Liver (tissue), 9 donors: ENCODE data around the gene RRP12. TPM values are rescaled to one million over a fixed set of nuclear protein-coding genes. Genes with fewer than 3 reads are reported as not detected.

Source experiments
- DNase-seq: peaks from one replicate; pipeline ENCODE4 v3.0.0-alpha.2; 2017; ENCODE audit warnings: low spot score
- H3K27ac ChIP-seq, 2 donors: one replicate each; pipeline ENCODE4 v1.7.0; 2013; ENCODE audit warnings: inconsistent platforms in 2 of 2, low read length in 2 of 2, control low read depth in 1 of 2, low read depth in 1 of 2, mild to moderate bottlenecking in 1 of 2
- H3K27me3 ChIP-seq, 4 donors: one replicate each; pipeline versions ENCODE4 v1.6.1 to v1.7.0; 2013; ENCODE audit warnings: low read length in 3 of 4, inconsistent platforms in 1 of 4, mild to moderate bottlenecking in 1 of 4, moderate library complexity in 1 of 4; ENCODE audit not compliant: control insufficient read depth in 4 of 4, insufficient read depth in 4 of 4
- H3K36me3 ChIP-seq, 4 donors: one replicate each; pipeline versions ENCODE4 v1.6.1 to v1.7.0; 2013; ENCODE audit warnings: low read length in 3 of 4, mild to moderate bottlenecking in 3 of 4, low read depth in 1 of 4, moderate library complexity in 1 of 4; ENCODE audit not compliant: control insufficient read depth in 4 of 4, insufficient read depth in 3 of 4
- H3K4me1 ChIP-seq, 4 donors: one replicate each; pipeline versions ENCODE4 v1.6.1 to v1.7.0; 2013; ENCODE audit warnings: low read length in 3 of 4, mild to moderate bottlenecking in 3 of 4, moderate library complexity in 1 of 4; ENCODE audit not compliant: control insufficient read depth in 4 of 4, insufficient read depth in 4 of 4
- H3K4me3 ChIP-seq, 3 donors: one replicate each; pipeline versions ENCODE4 v1.6.1 to v1.7.0; 2013; ENCODE audit warnings: low read length in 3 of 3, control low read depth in 1 of 3, low read depth in 1 of 3, mild to moderate bottlenecking in 1 of 3
- H3K9ac ChIP-seq, 2 donors: one replicate each; pipeline ENCODE4 v1.7.0; 2013; ENCODE audit warnings: low read length in 2 of 2, mild to moderate bottlenecking in 2 of 2, moderate library complexity in 2 of 2, control low read depth in 1 of 2, low read depth in 1 of 2
- H3K9me3 ChIP-seq, 4 donors: one replicate each; pipeline versions ENCODE4 v1.6.1 to v1.7.0; 2013; ENCODE audit warnings: low read length in 3 of 4; ENCODE audit not compliant: control insufficient read depth in 4 of 4
- FOXA1 ChIP-seq: IDR thresholded peaks from 2 replicates; pipeline ENCODE4 v1.6.1; 2016; ENCODE audit warnings: antibody characterized with exemption
- FOXA2 ChIP-seq: IDR thresholded peaks from 2 replicates; pipeline ENCODE4 v1.6.1; 2016; ENCODE audit warnings: antibody characterized with exemption
- GABPA ChIP-seq, 2 donors: IDR thresholded peaks in 1 of 2; conservative IDR thresholded peaks in 1 of 2; 2 replicates each; pipeline ENCODE4 v1.6.1; 2016; ENCODE audit warnings: antibody characterized with exemption in 2 of 2, mild to moderate bottlenecking in 1 of 2, moderate library complexity in 1 of 2
- HNF4A ChIP-seq, 2 donors: conservative IDR thresholded peaks; 2 replicates each; pipeline ENCODE4 v1.6.1; 2016; ENCODE audit warnings: antibody characterized with exemption in 2 of 2, mild to moderate bottlenecking in 2 of 2
- JUND ChIP-seq, 2 donors: IDR thresholded peaks; 2 replicates each; pipeline ENCODE4 v1.6.1; 2016; ENCODE audit warnings: antibody characterized with exemption in 2 of 2
- NR2F2 ChIP-seq: IDR thresholded peaks from 2 replicates; pipeline ENCODE4 v1.6.1; 2016; ENCODE audit warnings: antibody characterized with exemption
- RAD21 ChIP-seq, 2 donors: IDR thresholded peaks; 2 replicates each; pipeline ENCODE4 v1.6.1; 2016; ENCODE audit warnings: antibody characterized with exemption in 2 of 2, mild to moderate bottlenecking in 2 of 2
- RXRA ChIP-seq, 2 donors: IDR thresholded peaks; 2 replicates each; pipeline ENCODE4 v1.6.1; 2017 to 2018; ENCODE audit warnings: antibody characterized with exemption in 2 of 2, mild to moderate bottlenecking in 1 of 2
- SP1 ChIP-seq: IDR thresholded peaks from 2 replicates; pipeline ENCODE4 v1.6.1; 2018; ENCODE audit warnings: antibody characterized with exemption, mild to moderate bottlenecking
- TAF1 ChIP-seq: conservative IDR thresholded peaks from 2 replicates; pipeline ENCODE4 v1.6.1; 2016; ENCODE audit warnings: antibody characterized with exemption, mild to moderate bottlenecking
- YY1 ChIP-seq: IDR thresholded peaks from 2 replicates; pipeline ENCODE4 v1.6.1; 2016; ENCODE audit warnings: antibody characterized with exemption, mild to moderate bottlenecking
- WGBS: extraction: QIAGEN DNeasy Blood & Tissue Kit; methylation state at CpG from one replicate; pipeline ENCODE4 v1.1.7; 2013; 5-methylcytosine and 5-hydroxymethylcytosine counted together
- polyA plus RNA-seq, 2 donors: library from polyadenylated mRNA; stranded (reverse) in 1 of 2; unstranded in 1 of 2; fragments of 200-250 nt in 1 of 2; fragments of >200 nt in 1 of 2; fragmentation: Nextera tagmentation in 1 of 2; extraction: Ambion mirVana in 1 of 2; gene quantifications; one replicate each; pipeline versions ENCODE4 v1.2.1 to v1.2.3, GENCODE V29; 2013 to 2015
- total RNA-seq, 2 donors: library from RNA; depleted of rRNA; stranded (reverse); fragments of >200 nt; gene quantifications; one replicate each; pipeline ENCODE4 v1.2.3, GENCODE V29; 2014
- TF ChIP-seq, protein P1 (sequence below): IDR thresholded peaks from 2 replicates; pipeline ENCODE4 v1.6.1; 2016; ENCODE audit warnings: antibody characterized with exemption, mild to moderate bottlenecking
- TF ChIP-seq, protein P2 (sequence below): fragments of 150-350 bp; IDR thresholded peaks from 2 replicates; pipeline ENCODE4 v1.5.1; 2017; ENCODE audit warnings: improper control_type of control experiment, low read depth, low read length; ENCODE audit not compliant: missing input control
- donor health status: healthy.
- donor health status: healthy.
- donor health status: healthy.
- donor health status: healthy.
- donor health status: healthy.

The RRP12 gene
- total and polyA plus RNA-seq, 4 donors: 5.7 to 9.6 (median 6.9) TPM

DNA sequence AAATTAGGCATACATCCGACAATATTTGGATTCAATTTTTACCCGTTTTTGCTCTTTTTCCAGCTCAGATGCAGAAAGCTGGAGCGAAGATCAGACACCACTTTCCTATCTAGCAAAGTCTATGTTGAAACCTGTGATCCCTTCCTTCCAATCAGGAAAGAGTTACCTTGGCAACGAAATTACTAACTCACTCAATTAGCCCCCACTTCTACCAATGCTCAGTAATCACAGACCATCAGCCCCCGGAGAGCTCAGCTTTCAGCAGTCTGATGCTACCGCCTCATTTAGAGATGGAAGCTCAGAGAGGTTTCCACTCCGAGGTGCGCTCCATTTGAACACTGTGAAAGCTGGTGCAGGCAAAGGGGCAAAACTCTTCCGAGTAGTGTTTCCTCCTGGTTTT, 75.4 kb downstream of the RRP12 start:
- no peak for DNase-seq
- Histone ChIP-seq H3K36me3 (no peaks in the 10 kb centered on the region), H3K4me1 (peaks cover 15 to 64% (median 44%) of the 10 kb centered on the region in 4 donors), H3K27me3 (no peaks in the 10 kb centered on the region), H3K4me3 (no peak overlapping the region), H3K9ac (no peak overlapping the region), H3K9me3 (no peaks in the 10 kb centered on the region), H3K27ac (peak overlapping the region in 1 of 2 donors; percentile 38)
- 80% methylated on average over 9 of the region's 9 CpGs for WGBS
- no peak for TF ChIP-seq GABPA (IDR thresholded peaks at IDR 0.05 in 1 of 2, conservative IDR thresholded peaks at IDR 0.05 in 1 of 2)
- TF ChIP-seq TAF1: no peak

DNA sequence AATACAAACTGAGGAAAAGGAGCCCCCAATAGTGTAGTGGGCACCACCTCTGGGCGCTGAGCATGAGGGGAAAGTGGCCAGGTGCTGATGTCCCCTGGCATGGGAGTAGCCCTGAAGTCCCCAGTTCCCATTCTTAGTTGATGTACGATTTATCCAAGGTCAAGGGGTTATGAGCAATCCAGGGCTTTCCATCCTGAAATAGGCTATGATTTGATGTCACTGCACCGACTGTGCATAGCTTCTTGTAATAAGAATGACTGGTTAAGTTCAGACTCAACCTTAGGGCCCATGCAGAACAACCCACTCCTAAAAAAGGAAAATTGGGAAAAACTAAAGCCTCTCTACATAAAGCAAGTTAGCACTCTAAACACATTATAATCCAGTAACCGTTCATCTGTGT, 77.6 kb downstream of the RRP12 start:
- WGBS: 59% methylated on average over 4 of the region's 4 CpGs
- no peak for DNase-seq
- Histone ChIP-seq H3K9ac (no peak overlapping the region), H3K27me3 (no peaks in the 10 kb centered on the region), H3K36me3 (no peaks in the 10 kb centered on the region), H3K4me1 (peaks cover 7 to 54% (median 33%) of the 10 kb centered on the region in 4 donors), H3K9me3 (no peaks in the 10 kb centered on the region), H3K4me3 (no peak overlapping the region), H3K27ac (peak overlapping the region; percentile 23 to 32)
- TF ChIP-seq FOXA2 (no peak), JUND (IDR thresholded peaks at IDR 0.05) (no peak), YY1 (no peak), HNF4A (conservative IDR thresholded peaks at IDR 0.05) (no peak), RAD21 (IDR thresholded peaks at IDR 0.05) (no peak), GABPA (IDR thresholded peaks at IDR 0.05 in 1 of 2, conservative IDR thresholded peaks at IDR 0.05 in 1 of 2) (no peak), SP1 (no peak), NR2F2 (no peak), RXRA (IDR thresholded peaks at IDR 0.05) (no peak)
- TF ChIP-seq, protein P1, sequence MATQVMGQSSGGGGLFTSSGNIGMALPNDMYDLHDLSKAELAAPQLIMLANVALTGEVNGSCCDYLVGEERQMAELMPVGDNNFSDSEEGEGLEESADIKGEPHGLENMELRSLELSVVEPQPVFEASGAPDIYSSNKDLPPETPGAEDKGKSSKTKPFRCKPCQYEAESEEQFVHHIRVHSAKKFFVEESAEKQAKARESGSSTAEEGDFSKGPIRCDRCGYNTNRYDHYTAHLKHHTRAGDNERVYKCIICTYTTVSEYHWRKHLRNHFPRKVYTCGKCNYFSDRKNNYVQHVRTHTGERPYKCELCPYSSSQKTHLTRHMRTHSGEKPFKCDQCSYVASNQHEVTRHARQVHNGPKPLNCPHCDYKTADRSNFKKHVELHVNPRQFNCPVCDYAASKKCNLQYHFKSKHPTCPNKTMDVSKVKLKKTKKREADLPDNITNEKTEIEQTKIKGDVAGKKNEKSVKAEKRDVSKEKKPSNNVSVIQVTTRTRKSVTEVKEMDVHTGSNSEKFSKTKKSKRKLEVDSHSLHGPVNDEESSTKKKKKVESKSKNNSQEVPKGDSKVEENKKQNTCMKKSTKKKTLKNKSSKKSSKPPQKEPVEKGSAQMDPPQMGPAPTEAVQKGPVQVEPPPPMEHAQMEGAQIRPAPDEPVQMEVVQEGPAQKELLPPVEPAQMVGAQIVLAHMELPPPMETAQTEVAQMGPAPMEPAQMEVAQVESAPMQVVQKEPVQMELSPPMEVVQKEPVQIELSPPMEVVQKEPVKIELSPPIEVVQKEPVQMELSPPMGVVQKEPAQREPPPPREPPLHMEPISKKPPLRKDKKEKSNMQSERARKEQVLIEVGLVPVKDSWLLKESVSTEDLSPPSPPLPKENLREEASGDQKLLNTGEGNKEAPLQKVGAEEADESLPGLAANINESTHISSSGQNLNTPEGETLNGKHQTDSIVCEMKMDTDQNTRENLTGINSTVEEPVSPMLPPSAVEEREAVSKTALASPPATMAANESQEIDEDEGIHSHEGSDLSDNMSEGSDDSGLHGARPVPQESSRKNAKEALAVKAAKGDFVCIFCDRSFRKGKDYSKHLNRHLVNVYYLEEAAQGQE: no peak
- TF ChIP-seq, protein P2, sequence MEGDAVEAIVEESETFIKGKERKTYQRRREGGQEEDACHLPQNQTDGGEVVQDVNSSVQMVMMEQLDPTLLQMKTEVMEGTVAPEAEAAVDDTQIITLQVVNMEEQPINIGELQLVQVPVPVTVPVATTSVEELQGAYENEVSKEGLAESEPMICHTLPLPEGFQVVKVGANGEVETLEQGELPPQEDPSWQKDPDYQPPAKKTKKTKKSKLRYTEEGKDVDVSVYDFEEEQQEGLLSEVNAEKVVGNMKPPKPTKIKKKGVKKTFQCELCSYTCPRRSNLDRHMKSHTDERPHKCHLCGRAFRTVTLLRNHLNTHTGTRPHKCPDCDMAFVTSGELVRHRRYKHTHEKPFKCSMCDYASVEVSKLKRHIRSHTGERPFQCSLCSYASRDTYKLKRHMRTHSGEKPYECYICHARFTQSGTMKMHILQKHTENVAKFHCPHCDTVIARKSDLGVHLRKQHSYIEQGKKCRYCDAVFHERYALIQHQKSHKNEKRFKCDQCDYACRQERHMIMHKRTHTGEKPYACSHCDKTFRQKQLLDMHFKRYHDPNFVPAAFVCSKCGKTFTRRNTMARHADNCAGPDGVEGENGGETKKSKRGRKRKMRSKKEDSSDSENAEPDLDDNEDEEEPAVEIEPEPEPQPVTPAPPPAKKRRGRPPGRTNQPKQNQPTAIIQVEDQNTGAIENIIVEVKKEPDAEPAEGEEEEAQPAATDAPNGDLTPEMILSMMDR: no peak

- no peak for TF ChIP-seq FOXA2
- TF ChIP-seq SP1: no peak
- TF ChIP-seq FOXA1: no peak
- no peak for TF ChIP-seq RXRA (IDR thresholded peaks at IDR 0.05)
- TF ChIP-seq HNF4A (conservative IDR thresholded peaks at IDR 0.05): no peak
- TF ChIP-seq RAD21 (IDR thresholded peaks at IDR 0.05): no peak
- TF ChIP-seq, protein P1: no peak
- no peak for TF ChIP-seq JUND (IDR thresholded peaks at IDR 0.05)
- no peak for TF ChIP-seq TAF1
- no peak for DNase-seq
- Histone ChIP-seq H3K9me3 (no peaks in the 10 kb centered on the region), H3K36me3 (no peaks in the 10 kb centered on the region), H3K27me3 (no peaks in the 10 kb centered on the region), H3K4me1 (peaks cover 0 to 39% (median 19%) of the 10 kb centered on the region in 4 donors), H3K4me3 (no peak overlapping the region), H3K9ac (peak overlapping the region in 1 of 2 donors; percentile 85), H3K27ac (peak overlapping the region; percentile 98 to 100)
- WGBS: 41% methylated on average over 3 of the region's 3 CpGs
Observed at GRCh38 chr10:97321804-97322190, 79.3 kb downstream of the RRP12 start.
